Measurements from ENCODE around the gene THUMPD2.
"Not testable (repeated sequence)": the region's sequence is repeated elsewhere in the genome, so short reads cannot be mapped to it uniquely, and the experiment has no call there.

THUMPD2 gene

GRCh38 chr2:39743269-39743776, 35.7 kb downstream of the THUMPD2 start:
- no peak for DNase-seq

GRCh38 chr2:39741871-39742270, 37.2 kb downstream of the THUMPD2 start:
- DNase-seq, result no peak

GRCh38 chr2:39739386-39739785, 39.7 kb downstream of the THUMPD2 start:
- no peak for DNase-seq

- DNase-seq, result no peak
Observed at GRCh38 chr2:39738936-39739335, 40.1 kb downstream of the THUMPD2 start.

GRCh38 chr2:39737661-39738060, 41.4 kb downstream of the THUMPD2 start:
- no peak for DNase-seq

GRCh38 chr2:39736640-39737039, 42.4 kb downstream of the THUMPD2 start:
- DNase-seq, result no peak

- no peak for DNase-seq
Observed at GRCh38 chr2:39735648-39736047, 43.4 kb downstream of the THUMPD2 start.

- no peak for DNase-seq
Observed at GRCh38 chr2:39734445-39734844, 44.6 kb downstream of the THUMPD2 start.

- DNase-seq, result no peak
Observed at GRCh38 chr2:39733070-39733674, 45.9 kb downstream of the THUMPD2 start.

- no peak for DNase-seq
Observed at GRCh38 chr2:39732482-39732881, 46.6 kb downstream of the THUMPD2 start.

GRCh38 chr2:39731546-39731945, 47.5 kb downstream of the THUMPD2 start:
- no peak for DNase-seq

GRCh38 chr2:39730685-39731302, 48.3 kb downstream of the THUMPD2 start:
- no peak for DNase-seq

- no peak for DNase-seq
Observed at GRCh38 chr2:39730276-39730675, 48.8 kb downstream of the THUMPD2 start.

- DNase-seq, result no peak
Observed at GRCh38 chr2:39728941-39729351, 50.1 kb downstream of the THUMPD2 start.

GRCh38 chr2:39728085-39728484, 51.0 kb downstream of the THUMPD2 start:
- not testable (repeated sequence) for DNase-seq

GRCh38 chr2:39725401-39725800, 53.7 kb downstream of the THUMPD2 start:
- DNase-seq, result no peak

GRCh38 chr2:39724828-39725144, 54.3 kb downstream of the THUMPD2 start:
- DNase-seq, result no peak

GRCh38 chr2:39723946-39724827, 54.9 kb downstream of the THUMPD2 start:
- DNase-seq, result no peak

GRCh38 chr2:39723497-39723896, 55.6 kb downstream of the THUMPD2 start:
- no peak for DNase-seq

GRCh38 chr2:39720970-39721369, 58.1 kb downstream of the THUMPD2 start:
- DNase-seq, result no peak

GRCh38 chr2:39719317-39719716, 59.7 kb downstream of the THUMPD2 start:
- DNase-seq, result no peak

- no peak for DNase-seq
Observed at GRCh38 chr2:39718483-39718882, 60.6 kb downstream of the THUMPD2 start.

GRCh38 chr2:39717067-39717466, 62.0 kb downstream of the THUMPD2 start:
- DNase-seq, result no peak

GRCh38 chr2:39715822-39716221, 63.2 kb downstream of the THUMPD2 start:
- no peak for DNase-seq

All from effector CD4-positive, alpha-beta T cell (primary cell).